ENCODE results near the gene BAK1. TPM values are rescaled to one million over a fixed set of nuclear protein-coding genes. Genes with fewer than 3 reads are reported as not detected.

The BAK1 gene
- total and polyA plus RNA-seq, 2 of the 4 experiments (the other 2 are of a cell fraction), result 12.0 to 19.0 TPM

DNA sequence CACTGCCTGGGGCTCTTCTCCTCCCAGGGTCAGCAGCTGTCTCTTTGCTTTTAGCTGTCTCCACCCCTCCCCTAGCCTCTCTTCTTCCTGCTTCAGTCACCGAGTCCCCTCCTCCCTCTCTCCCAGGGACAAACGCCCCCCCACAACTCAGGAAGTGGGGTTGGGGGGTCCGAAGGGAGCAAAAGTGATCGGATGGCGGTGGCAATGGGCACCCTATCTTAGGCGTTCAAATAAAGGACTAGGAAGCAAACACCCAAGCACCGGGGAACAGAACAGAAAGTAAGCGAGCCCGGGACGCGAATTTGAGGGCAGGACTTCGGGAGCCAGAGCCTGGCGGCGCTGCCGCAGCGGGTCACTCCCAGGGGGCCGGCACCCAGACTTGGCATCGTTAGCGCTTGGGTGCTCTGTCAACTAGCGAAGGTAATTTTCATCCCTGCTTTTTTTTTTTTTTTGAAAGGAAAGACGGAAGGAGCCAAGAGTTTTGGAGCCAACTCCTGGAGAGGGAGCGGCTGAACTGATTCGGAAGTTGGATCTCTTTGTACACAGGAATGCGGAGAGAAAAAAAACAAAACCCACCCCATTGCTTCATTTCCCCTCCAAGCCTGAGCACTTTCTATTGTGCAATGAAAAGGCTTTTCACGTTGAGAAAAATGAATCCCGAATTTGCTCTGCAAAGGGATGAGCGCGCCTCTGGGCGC is 40.2 kb upstream of the BAK1 start:
- Histone ChIP-seq H3K14ac (replicated peaks; ENCODE audit: low read depth, low read length) (peak overlapping the region; percentile 85), H4K20me1 (ENCODE audit: insufficient read depth, low read length) (no peaks in the 10 kb centered on the region), H4K8ac (ENCODE audit: low read depth in 2 of 2, low read length in 2 of 2) (peak overlapping the region; percentile 36 to 92; a peak in 3 of 4 replicates), H2BK15ac (ENCODE audit: low read depth, low read length) (no peak overlapping the region; the same call in 2 of the 3 replicates), H3K4me1 (ENCODE audit: control insufficient read depth, insufficient read depth, low read length) (peaks cover 4% of the 10 kb centered on the region; the same call in 1 of the 2 replicates), H2BK120ac (ENCODE audit: low read depth, low read length) (peak overlapping the region; percentile 86), H3K9me3 (ENCODE audit: control insufficient read depth, insufficient read depth, low read length) (no peaks in the 10 kb centered on the region), H2AFZ (replicated peaks; ENCODE audit: low read length, poor library complexity) (peak overlapping the region; percentile 94), H3K56ac (ENCODE audit: extremely low read depth, insufficient read depth, low read length) (peak overlapping the region; percentile 73; the same call in 1 of the 2 replicates), H3K9ac (ENCODE audit: low read depth, low read length) (peak overlapping the region; percentile 74), H3K4ac (ENCODE audit: low read depth, low read length) (peak overlapping the region; percentile 88), H2AK9ac (replicated peaks; ENCODE audit: low read depth, low read length, poor library complexity) (peak overlapping the region; percentile 80), H3K27me3 (ENCODE audit: control insufficient read depth, insufficient read depth, low read length) (no peaks in the 10 kb centered on the region; the same call in 1 of the 2 replicates), H3K79me1 (ENCODE audit: low read depth in 1 of 2, low read length in 2 of 2) (peaks cover 0 to 10% of the 10 kb centered on the region in 2 experiments; a peak in 1 of 4 replicates), H2BK5ac (ENCODE audit: low read depth, low read length, poor library complexity, severe bottlenecking) (no peak overlapping the region), H4K91ac (ENCODE audit: insufficient read depth, low read depth, low read length) (peak overlapping the region; percentile 51), H3K4me3 (ENCODE audit: insufficient read depth, low read depth, low read length) (peak overlapping the region; percentile 83), H3K18ac (ENCODE audit: low read depth, low read length) (peak overlapping the region; percentile 61; the same call in 1 of the 2 replicates), H3K4me2 (ENCODE audit: low read depth, low read length) (peak overlapping the region; percentile 80), H2BK20ac (ENCODE audit: low read depth, low read length) (peak overlapping the region; percentile 39; the same call in 1 of the 2 replicates), H2AK5ac (ENCODE audit: low read depth, low read length) (0 out of 2 replicates have a peak overlapping the region, but pooled peaks have one; percentile 5), H3K27ac (ENCODE audit: insufficient read depth, low read length) (no peak overlapping the region; the same call in 1 of the 2 replicates), H3K36me3 (ENCODE audit: control insufficient read depth, insufficient read depth, low read length) (no peaks in the 10 kb centered on the region), H3K23ac (ENCODE audit: low read depth, low read length) (peak overlapping the region; percentile 90; the same call in 1 of the 2 replicates), H4K5ac (ENCODE audit: low read depth, low read length) (peak overlapping the region; percentile 81), H3K9me1 (ENCODE audit: insufficient read depth, low read length) (no peaks in the 10 kb centered on the region)
- ATAC-seq (ENCODE audit: low read depth), result peak; percentile 55
- CTCF ChIA-PET, result interaction anchor here (1.0 kb wide), 1 partner anchor 30 kb away, joined by 3 read pairs; no protein-coding TSS in a partner anchor
- POLR2A ChIA-PET (ENCODE audit: unreplicated experiment), result interaction anchor here (0.7 kb wide), 1 partner anchor 55 kb away, joined by 3 read pairs; no protein-coding TSS in a partner anchor
- dilution Hi-C loops (cut with HindIII; ENCODE audit: low sequenced_read_pairs, unreplicated experiment) (no loop called here), in situ Hi-C loops (cut with MboI; ENCODE audit: low sequenced_read_pairs) (no loop called here), intact Hi-C loops (cut with micrococcal nuclease) (no loop called here)
- TF ChIP-seq CEBPB (IDR thresholded peaks at IDR 0.05; ENCODE audit: low read depth, low read length) (peak; percentile 70), FOS (IDR thresholded peaks at IDR 0.05; ENCODE audit: low read depth, low read length) (no peak), RAD21 (IDR thresholded peaks at IDR 0.05; ENCODE audit: low read length) (no peak), MAFK (IDR thresholded peaks at IDR 0.05; ENCODE audit: low read depth, low read length) (no peak), NFE2L2 (IDR thresholded peaks at IDR 0.05; ENCODE audit: low read depth, low read length) (no peak), SMC3 (IDR thresholded peaks at IDR 0.05; ENCODE audit: low read depth, low read length) (no peak), MAZ (IDR thresholded peaks at IDR 0.05; ENCODE audit: borderline replicate concordance, low read depth, low read length) (no peak)
- TF ChIP-seq, protein P1, sequence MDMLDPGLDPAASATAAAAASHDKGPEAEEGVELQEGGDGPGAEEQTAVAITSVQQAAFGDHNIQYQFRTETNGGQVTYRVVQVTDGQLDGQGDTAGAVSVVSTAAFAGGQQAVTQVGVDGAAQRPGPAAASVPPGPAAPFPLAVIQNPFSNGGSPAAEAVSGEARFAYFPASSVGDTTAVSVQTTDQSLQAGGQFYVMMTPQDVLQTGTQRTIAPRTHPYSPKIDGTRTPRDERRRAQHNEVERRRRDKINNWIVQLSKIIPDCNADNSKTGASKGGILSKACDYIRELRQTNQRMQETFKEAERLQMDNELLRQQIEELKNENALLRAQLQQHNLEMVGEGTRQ (IDR thresholded peaks at IDR 0.05; ENCODE audit: low read depth, low read length), result no peak
- BruUV-seq (replicated peaks), result no TSS peak
- peak; percentile 27 for DNase-seq
- WGBS, 2 experiments (ENCODE audit: extremely low coverage in 2 of 2, insufficient read length in 1 of 2), result 0% methylated on average over 6 of the region's 29 CpGs; no CpG with 5 or more reads in 1 of the 2 experiments
